Trophoblast cell (in vitro differentiated cells and primary cell): ENCODE measurements around the gene RAD51B.

Source experiments
- DNase-seq, 2 donors: peaks; one replicate each; pipeline ENCODE4 v3.0.0-alpha.2; 2016
- H2AFZ ChIP-seq: 2 replicates; pipeline ENCODE4 v1.6.1; 2013; ENCODE audit warnings: low read length, moderate library complexity, mild to moderate bottlenecking; ENCODE audit not compliant: insufficient read depth, poor library complexity
- H2AK5ac ChIP-seq: 2 replicates; pipeline ENCODE4 v1.6.1; 2013; ENCODE audit warnings: mild to moderate bottlenecking, low read length
- H2BK120ac ChIP-seq: 2 replicates; pipeline ENCODE4 v1.6.1; 2013; ENCODE audit warnings: low read length, mild to moderate bottlenecking, moderate library complexity; ENCODE audit not compliant: insufficient read depth, poor library complexity
- H2BK12ac ChIP-seq: 2 replicates; pipeline ENCODE4 v1.6.1; 2013; ENCODE audit warnings: mild to moderate bottlenecking, low read length, moderate library complexity
- H2BK5ac ChIP-seq: 2 replicates; pipeline ENCODE4 v1.6.1; 2013; ENCODE audit warnings: low read length, low read depth, moderate library complexity, mild to moderate bottlenecking; ENCODE audit not compliant: poor library complexity
- H3K14ac ChIP-seq: 2 replicates; pipeline ENCODE4 v1.6.1; 2013; ENCODE audit warnings: mild to moderate bottlenecking, low read length
- H3K18ac ChIP-seq: 2 replicates; pipeline ENCODE4 v1.6.1; 2013; ENCODE audit warnings: mild to moderate bottlenecking, low read length
- H3K23ac ChIP-seq: 2 replicates; pipeline ENCODE4 v1.6.1; 2013; ENCODE audit warnings: low read length
- H3K27ac ChIP-seq: 2 replicates; pipeline ENCODE4 v1.5.1; 2013; ENCODE audit warnings: low read depth, mild to moderate bottlenecking, inconsistent platforms, low read length, moderate library complexity
- H3K27me3 ChIP-seq: 2 replicates; pipeline ENCODE4 v1.6.1; 2013; ENCODE audit warnings: inconsistent platforms, mild to moderate bottlenecking, low read length, moderate library complexity; ENCODE audit not compliant: insufficient read depth
- H3K36me3 ChIP-seq, 2 experiments: 1 replicate in 1 of 2; 2 replicates in 1 of 2; pipeline ENCODE4 v1.6.1; 2013; ENCODE audit warnings: low read length in 2 of 2, mild to moderate bottlenecking in 2 of 2, moderate library complexity in 1 of 2; ENCODE audit not compliant: insufficient read depth in 2 of 2, control insufficient read depth in 1 of 2
- H3K4ac ChIP-seq: 2 replicates; pipeline ENCODE4 v1.6.1; 2013; ENCODE audit warnings: low read depth, mild to moderate bottlenecking, low read length, moderate library complexity
- H3K4me1 ChIP-seq, 2 experiments: 1 replicate in 1 of 2; 2 replicates in 1 of 2; pipeline ENCODE4 v1.6.1; 2013; ENCODE audit warnings: low read length in 2 of 2, mild to moderate bottlenecking in 2 of 2, moderate library complexity in 1 of 2; ENCODE audit not compliant: insufficient read depth in 2 of 2, control insufficient read depth in 1 of 2
- H3K4me2 ChIP-seq: 2 replicates; pipeline ENCODE4 v1.6.1; 2013; ENCODE audit warnings: inconsistent platforms, mild to moderate bottlenecking, low read length, moderate library complexity
- H3K4me3 ChIP-seq: 2 replicates; pipeline ENCODE4 v1.5.1; 2013; ENCODE audit warnings: mild to moderate bottlenecking, low read depth, low read length, inconsistent platforms
- H3K79me1 ChIP-seq: one replicate; pipeline ENCODE4 v1.6.1; 2013; ENCODE audit warnings: low read length
- H3K79me2 ChIP-seq: 2 replicates; pipeline ENCODE4 v1.6.1; 2013; ENCODE audit warnings: low read length, mild to moderate bottlenecking; ENCODE audit not compliant: control insufficient read depth, insufficient read depth, poor library complexity
- H3K9ac ChIP-seq: 2 replicates; pipeline ENCODE4 v1.6.1; 2013; ENCODE audit warnings: mild to moderate bottlenecking, low read length
- H3K9me3 ChIP-seq: 2 replicates; pipeline ENCODE4 v1.6.1; 2013; ENCODE audit warnings: low read depth, mild to moderate bottlenecking, control low read depth, inconsistent platforms, low read length; ENCODE audit not compliant: insufficient read depth
- H4K12ac ChIP-seq: 2 replicates; pipeline ENCODE4 v1.6.1; 2013; ENCODE audit warnings: low read depth, mild to moderate bottlenecking, low read length, moderate library complexity
- H4K8ac ChIP-seq: 2 replicates; pipeline ENCODE4 v1.6.1; 2013; ENCODE audit warnings: low read depth, mild to moderate bottlenecking, low read length, moderate library complexity
- H4K91ac ChIP-seq: one replicate; pipeline ENCODE4 v1.6.1; 2013; ENCODE audit warnings: low read depth, mild to moderate bottlenecking, low read length, moderate library complexity
- WGBS: extraction: QIAGEN DNeasy Blood & Tissue Kit; methylation state at CpG from one replicate; pipeline ENCODE4 v1.1.7; 2013; ENCODE audit warnings: missing lambda C conversion rate; ENCODE audit not compliant: insufficient read length, insufficient coverage; ENCODE audit errors: extremely low coverage; 5-methylcytosine and 5-hydroxymethylcytosine counted together

The RAD51B gene

DNA sequence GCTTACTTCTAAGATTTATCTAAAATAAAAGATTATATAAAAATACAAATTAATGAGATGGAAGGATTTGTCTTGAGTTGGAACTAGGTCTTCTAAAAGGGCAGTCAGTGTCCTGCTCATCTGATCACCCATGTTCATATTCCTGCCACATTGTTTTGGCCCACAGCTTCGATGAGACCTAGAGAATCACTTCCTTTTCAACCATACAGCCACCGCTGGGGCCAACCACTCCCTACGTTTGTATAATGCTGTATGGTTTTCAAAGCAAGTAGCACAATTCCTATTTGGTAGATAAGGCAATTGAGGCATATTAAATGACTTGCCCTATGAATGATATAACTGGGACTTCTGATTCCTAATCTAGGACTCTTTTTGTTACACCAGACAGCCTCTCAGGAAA lies 723.9 kb downstream of the RAD51B start:
- Histone ChIP-seq H3K18ac (no peak overlapping the region), H3K4ac (no peak overlapping the region), H4K8ac (no peak overlapping the region), H3K27me3 (no peaks in the 10 kb centered on the region), H3K9me3 (no peaks in the 10 kb centered on the region), H2BK12ac (no peak overlapping the region), H2BK5ac (no peak overlapping the region), H3K14ac (no peak overlapping the region), H2AK5ac (no peak overlapping the region), H3K27ac (no peak overlapping the region), H3K23ac (no peak overlapping the region), H3K9ac (no peak overlapping the region), H2AFZ (no peak overlapping the region), H3K79me2 (peaks cover 5% of the 10 kb centered on the region), H3K36me3 (no peaks in the 10 kb centered on the region), H4K12ac (no peak overlapping the region), H3K79me1 (peaks cover 23% of the 10 kb centered on the region), H4K91ac (no peak overlapping the region), H2BK120ac (no peak overlapping the region), H3K4me3 (no peak overlapping the region), H3K4me1 (peaks cover 21 to 22% of the 10 kb centered on the region in 2 experiments), H3K4me2 (no peak overlapping the region)
- no CpG with 5 or more reads among the region's 3 CpGs for WGBS
- DNase-seq: no peak

DNA sequence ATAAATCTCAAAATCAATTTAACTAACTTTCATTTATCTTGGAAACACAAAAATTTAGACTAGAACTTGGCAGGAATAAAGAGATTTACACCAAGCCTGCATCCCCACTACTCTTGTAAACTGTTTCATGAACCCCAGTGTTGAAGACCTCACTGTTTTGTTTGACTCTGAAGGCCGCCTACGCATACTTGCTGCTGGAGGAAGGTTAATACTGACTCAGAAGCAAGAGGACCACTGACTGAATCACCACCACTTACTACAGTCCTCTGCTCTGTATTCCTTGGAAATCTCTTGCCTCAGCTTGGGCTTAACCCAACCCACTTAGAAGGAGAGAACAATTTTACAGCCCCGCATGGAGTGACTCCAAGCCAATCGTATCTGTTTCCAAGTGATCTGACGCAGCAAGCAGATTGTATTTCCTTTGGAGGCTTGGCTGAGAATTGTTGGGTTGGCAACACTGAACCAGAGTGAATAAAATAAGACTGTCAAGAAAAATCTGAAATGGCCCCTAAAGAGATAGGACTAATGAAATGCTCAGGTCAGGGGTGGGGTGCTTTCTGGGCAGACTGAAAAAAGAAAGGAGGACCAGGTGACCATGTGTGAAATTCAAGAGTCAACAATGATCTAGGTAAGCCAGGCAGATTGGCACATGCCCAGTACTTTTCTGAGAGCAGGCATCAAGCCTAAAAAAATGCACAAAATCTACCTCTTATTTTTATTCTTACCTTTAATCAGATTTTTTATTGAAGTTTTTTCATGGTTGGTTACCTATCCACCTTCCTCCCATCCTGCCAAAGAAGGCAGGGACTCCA lies 724.7 kb downstream of the RAD51B start:
- Histone ChIP-seq H3K4ac (no peak overlapping the region), H3K27ac (no peak overlapping the region), H3K14ac (no peak overlapping the region), H3K9me3 (no peaks in the 10 kb centered on the region), H3K79me1 (peaks cover 28% of the 10 kb centered on the region), H4K8ac (peak overlapping the region; percentile 8), H4K91ac (no peak overlapping the region), H2AK5ac (no peak overlapping the region), H3K4me1 (peaks cover 27 to 29% of the 10 kb centered on the region in 2 experiments), H3K18ac (peak overlapping the region; percentile 33), H2BK12ac (peak overlapping the region; percentile 82), H3K27me3 (no peaks in the 10 kb centered on the region), H3K36me3 (no peaks in the 10 kb centered on the region), H3K4me2 (no peak overlapping the region), H3K9ac (no peak overlapping the region), H3K4me3 (no peak overlapping the region), H2BK120ac (no peak overlapping the region), H4K12ac (no peak overlapping the region), H2AFZ (no peak overlapping the region), H3K79me2 (peaks cover 5% of the 10 kb centered on the region), H3K23ac (no peak overlapping the region), H2BK5ac (no peak overlapping the region)
- no CpG with 5 or more reads among the region's 5 CpGs for WGBS
- peak in 1 of 2 donors; percentile 36 for DNase-seq

DNA sequence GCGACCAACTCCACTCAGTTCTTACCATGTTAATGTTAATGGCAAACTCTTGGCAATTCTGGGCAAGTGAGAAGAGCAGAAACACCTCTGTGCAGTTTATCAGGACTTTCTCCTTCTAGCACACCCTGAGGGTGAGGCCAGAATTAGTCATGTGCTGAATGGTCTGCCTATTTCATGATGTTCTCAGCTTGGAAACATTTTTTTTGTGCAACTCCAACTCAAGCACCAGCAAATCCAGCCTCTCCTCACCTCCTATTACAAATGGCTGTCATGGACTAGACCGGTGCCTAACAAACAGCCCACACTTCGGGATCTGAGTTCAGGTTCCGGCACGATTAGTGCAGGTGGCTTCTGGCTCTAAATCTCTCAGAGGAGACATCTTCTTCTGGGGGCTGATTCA lies 727.3 kb downstream of the RAD51B start:
- Histone ChIP-seq H3K18ac (peak overlapping the region; percentile 83), H3K4me1 (peaks cover 30 to 32% of the 10 kb centered on the region in 2 experiments), H2AFZ (peak overlapping the region; percentile 8), H2BK12ac (peak overlapping the region; percentile 61), H4K12ac (no peak overlapping the region), H3K4me2 (no peak overlapping the region), H3K23ac (no peak overlapping the region), H3K27me3 (no peaks in the 10 kb centered on the region), H2BK120ac (peak overlapping the region; percentile 82), H3K4me3 (no peak overlapping the region), H3K4ac (peak overlapping the region; percentile 4), H3K79me2 (peaks cover 7% of the 10 kb centered on the region), H2AK5ac (peak overlapping the region; percentile 67), H2BK5ac (peak overlapping the region; percentile 87), H3K79me1 (peaks cover 33% of the 10 kb centered on the region), H3K9ac (no peak overlapping the region), H3K27ac (peak overlapping the region; percentile 96), H4K91ac (peak overlapping the region; percentile 93), H3K9me3 (no peaks in the 10 kb centered on the region), H4K8ac (peak overlapping the region; percentile 91), H3K36me3 (no peaks in the 10 kb centered on the region), H3K14ac (peak overlapping the region; percentile 80)
- WGBS: no CpG with 5 or more reads among the region's 5 CpGs
- peak; percentile 92 to 96 for DNase-seq

DNA sequence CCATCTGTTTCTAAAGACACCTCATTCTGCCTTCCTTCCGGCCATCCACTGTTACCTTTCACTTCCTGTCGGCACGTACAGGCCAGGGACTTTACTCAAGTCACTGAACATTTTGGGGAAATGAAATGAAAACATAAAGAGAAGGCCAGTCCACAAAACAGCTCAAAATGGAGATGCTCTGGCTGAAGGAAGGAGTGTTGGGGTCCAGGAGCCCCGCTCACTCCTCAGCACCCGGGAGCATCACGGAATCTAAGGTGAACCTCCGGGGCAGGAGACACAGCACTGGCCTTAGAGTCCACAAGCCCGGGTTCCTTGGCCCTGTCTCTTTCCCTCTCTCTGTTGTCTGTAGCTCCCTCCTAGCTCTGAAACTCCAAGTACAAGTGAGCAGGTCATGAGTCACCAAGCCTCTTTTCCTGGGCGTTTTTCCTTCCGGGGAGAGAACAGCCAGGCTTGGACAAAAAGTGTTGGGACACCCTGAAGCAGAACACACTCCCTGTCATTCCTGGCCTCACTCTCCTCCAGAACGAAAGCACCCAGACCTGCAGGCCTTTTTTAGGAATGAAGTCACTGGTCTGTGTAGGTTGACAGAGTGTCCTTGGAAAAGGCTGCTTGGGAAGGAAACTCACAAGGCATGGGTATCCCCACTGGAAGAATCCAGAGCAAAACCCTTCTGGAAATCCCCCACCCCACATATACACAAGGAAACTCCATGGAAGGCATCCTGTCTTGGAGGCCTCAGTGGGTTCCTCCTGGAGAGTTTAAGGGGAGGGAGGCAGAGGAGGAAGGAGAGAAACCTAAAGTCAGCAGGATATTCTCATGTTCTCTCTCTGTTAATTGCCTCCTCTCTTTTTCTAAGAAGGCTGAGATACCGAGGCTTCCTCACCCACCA lies 728.0 kb downstream of the RAD51B start:
- Histone ChIP-seq H4K91ac (peak overlapping the region; percentile 93), H2AK5ac (peak overlapping the region; percentile 67), H3K36me3 (no peaks in the 10 kb centered on the region), H2AFZ (peak overlapping the region; percentile 8), H3K9ac (no peak overlapping the region), H4K8ac (peak overlapping the region; percentile 91), H3K4ac (peak overlapping the region; percentile 4), H3K14ac (peak overlapping the region; percentile 80), H3K4me3 (no peak overlapping the region), H3K79me2 (peaks cover 7% of the 10 kb centered on the region), H3K4me1 (peaks cover 30 to 32% of the 10 kb centered on the region in 2 experiments), H3K4me2 (no peak overlapping the region), H3K9me3 (no peaks in the 10 kb centered on the region), H3K18ac (peak overlapping the region; percentile 83), H3K27ac (peak overlapping the region; percentile 96), H3K27me3 (no peaks in the 10 kb centered on the region), H2BK5ac (peak overlapping the region; percentile 91), H2BK120ac (peak overlapping the region; percentile 82), H4K12ac (peak overlapping the region; percentile 25), H2BK12ac (peak overlapping the region; percentile 61), H3K23ac (no peak overlapping the region), H3K79me1 (peaks cover 33% of the 10 kb centered on the region)
- no CpG with 5 or more reads among the region's 12 CpGs for WGBS
- DNase-seq: peak; percentile 96 to 97
